GM18520 (cell line): Measurements from ENCODE around the gene KLF9.

Experiments used
- ATAC-seq: cut with Tn5 transposase; IDR thresholded peaks from one replicate; pipeline ENCODE4 v1.9.1; 2021; ENCODE audit not compliant: unreplicated experiment

The KLF9 gene

DNA sequence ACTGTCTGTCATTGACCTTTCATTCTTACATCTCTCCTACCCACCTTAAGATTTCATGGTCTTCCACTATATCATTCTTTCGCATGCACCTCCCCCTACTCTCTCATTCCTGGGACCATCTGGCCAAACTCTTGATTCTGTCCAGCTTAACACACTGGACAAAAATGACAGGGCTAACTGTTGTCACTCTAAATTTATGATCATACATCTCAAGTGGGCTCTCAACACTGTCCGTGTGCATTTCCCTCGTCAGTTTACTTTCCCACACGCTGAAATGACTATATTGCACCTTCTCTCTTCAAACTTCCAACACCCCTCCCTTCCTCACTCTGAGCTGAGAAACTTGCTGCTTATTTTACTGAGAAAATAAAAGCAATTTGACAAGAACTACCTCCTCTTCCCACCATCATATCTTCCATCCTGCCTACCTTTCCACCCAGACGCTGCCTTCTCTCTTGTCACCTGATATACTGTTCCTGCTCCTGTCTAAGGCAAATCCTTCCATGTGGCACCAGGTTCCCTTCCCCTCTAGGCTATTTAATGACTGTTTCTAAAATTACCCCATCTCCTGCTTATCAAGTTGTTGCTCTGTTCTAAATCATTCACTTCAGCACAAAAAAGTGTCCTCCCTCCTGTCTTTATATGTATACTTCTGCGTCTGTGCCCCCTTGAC lies 8.1 kb upstream of the KLF9 start:
- ATAC-seq = no peak

- no peak for ATAC-seq
Measured at GRCh38 chr9:70421272-70422180, 7.1 kb upstream of the KLF9 start.

GRCh38 chr9:70420441-70421271 lies 6.2 kb upstream of the KLF9 start:
- no peak for ATAC-seq

GRCh38 chr9:70419556-70420440 lies 5.3 kb upstream of the KLF9 start:
- ATAC-seq = peak; percentile 14

DNA sequence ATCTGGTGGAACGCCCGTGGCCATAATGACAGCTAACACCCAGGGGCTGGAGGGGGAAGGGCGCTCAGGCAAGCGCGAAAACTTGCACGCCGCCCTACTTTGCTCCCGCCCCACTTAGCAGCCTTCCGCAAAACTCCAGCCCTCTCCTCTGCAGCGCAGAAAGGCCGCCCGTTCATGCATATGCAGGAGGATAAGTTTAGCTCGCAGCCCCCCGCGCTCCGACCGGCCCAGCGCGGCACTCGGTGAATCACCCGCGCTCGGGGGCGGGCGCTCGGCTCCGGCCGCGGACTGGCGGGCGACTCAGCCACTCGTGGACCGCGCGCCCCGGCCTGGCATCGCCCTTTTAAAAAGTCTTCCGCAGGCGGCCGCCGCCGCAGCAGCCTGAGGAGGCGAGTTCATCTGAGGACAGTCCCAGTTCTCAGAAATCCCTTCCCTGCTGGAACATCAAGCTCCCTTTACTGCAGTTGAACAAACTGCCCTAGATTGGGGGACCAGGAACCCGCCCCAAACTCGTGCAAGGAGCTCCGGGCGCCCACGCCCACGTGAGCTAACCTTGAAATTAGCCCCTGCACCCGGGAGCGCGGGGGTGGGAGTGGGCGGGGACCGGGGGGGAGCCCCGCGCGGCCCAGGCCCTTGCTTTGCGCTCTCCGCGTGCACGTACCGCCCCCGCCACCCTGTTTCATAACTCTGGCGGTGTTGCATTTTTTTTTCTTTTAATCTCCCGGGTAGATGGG lies 4.5 kb upstream of the KLF9 start:
- peak; percentile 50 for ATAC-seq

- ATAC-seq = no peak
Measured at GRCh38 chr9:70415476-70415875, 1.0 kb upstream of the KLF9 start.

GRCh38 chr9:70415041-70415440 lies 584 bp upstream of the KLF9 start:
- ATAC-seq = no peak

DNA sequence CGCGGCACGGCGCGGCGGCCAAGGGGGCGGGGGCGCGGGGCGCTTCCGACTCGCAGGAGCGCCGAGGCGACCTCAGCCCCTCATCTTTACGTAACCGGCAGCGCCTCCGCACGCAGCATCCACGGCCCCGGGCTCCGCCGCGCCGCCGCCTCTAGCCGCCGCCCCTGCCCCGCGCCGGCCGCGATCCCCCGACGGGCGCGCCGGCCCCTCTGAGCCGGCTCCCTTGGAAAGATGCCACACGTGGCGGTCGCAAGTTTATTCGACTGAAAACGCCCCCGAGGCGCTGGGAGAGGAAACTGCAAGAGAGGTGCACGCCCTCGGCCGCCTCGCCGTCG lies 1.0 kb downstream of the KLF9 start:
- peak; percentile 10 for ATAC-seq

GRCh38 chr9:70412832-70413463 lies 1.5 kb downstream of the KLF9 start:
- no peak for ATAC-seq

DNA sequence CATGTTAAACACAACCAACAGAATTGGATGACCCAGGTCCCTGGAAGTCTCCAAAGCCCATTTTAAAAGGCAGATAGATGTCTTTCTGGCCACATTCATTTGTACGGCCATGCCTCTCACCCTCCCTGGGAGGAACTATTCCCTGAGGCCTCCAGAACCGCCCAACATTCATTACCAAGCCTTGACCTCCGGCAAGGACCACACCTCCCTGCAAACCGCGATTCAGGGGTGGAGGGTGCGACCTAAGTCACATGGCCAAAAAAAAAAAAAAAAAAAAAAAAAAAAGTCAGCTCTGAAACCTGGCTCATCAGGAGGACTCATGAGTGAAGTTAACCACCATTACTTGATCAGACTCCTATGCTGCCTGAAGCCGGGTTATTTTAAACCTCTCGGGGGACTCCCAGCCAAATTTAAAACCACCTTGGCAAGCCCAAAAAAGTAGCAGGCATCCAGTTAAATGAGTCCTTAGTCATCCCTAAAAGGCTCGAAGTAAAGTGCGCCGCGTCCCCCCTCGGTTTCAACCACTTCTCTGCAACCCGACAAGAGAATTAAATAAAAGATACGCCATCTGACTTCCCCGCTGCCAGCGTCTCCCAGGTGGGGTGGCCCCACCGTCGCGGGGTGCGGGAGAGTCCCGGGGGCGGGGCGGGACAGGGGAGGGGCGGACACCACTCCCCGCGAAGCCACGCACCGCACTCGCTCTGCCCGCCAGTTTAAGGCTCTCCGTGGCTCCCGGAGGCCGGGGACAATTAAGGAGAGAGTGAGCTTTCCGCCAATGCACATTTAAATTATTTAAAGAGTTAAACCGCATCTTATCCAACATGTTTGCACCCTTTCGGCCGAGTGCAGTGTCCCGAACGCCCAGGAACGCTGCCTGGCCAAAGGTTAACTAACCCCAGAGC lies 2.3 kb downstream of the KLF9 start:
- ATAC-seq = peak; percentile 22

- no peak for ATAC-seq
Measured at GRCh38 chr9:70411121-70411929, 3.1 kb downstream of the KLF9 start.

GRCh38 chr9:70410368-70410767 lies 4.1 kb downstream of the KLF9 start:
- no peak for ATAC-seq

GRCh38 chr9:70409800-70410199 lies 4.7 kb downstream of the KLF9 start:
- ATAC-seq = no peak

DNA sequence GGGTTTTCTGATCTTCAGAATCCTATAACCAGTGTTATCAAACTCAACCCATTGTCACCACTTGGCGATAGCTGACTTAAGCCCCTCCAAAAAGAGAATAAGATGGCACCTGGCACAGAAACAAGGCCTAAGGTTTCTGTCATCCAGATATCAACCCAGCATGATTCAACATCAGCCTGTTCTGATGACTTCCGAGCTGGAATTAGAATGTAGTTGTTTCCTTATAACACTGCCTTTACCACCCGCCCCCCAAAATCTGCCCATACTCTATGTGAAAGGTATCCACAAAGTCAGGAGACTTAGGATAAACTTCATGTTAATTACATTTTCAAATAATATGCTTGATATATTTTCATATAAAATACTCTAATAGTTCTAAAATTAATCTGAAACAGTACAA lies 5.2 kb downstream of the KLF9 start:
- no peak for ATAC-seq

DNA sequence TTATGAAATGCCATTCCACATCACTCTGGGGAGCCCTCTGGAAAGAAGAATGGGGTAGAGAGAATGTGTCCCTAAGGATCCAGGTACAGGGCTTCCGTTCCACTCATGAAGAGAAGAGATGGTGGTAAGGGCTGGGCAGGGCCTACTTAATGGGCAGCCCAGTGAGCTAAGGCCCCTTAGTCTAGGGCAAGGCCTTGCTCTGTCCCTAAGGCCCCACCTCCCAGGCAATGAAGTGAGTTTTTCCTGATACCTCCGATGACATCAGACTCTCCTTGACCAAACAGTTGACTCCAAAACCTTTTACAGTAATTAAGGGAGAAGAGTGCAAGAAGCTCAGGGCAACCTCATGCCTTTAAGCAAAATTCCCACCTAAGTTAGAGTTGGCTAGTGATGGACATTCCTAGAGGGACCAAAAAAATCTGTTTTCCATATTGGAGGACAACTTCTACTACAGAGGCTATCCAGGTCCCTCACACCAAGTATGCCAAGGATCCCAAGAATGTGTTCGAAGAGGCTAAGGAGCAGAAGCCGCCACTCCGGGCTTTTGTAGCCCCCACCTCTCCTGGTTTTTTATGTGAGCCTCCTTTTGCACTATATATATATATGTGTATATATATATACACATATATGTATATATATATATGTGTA lies 5.9 kb downstream of the KLF9 start:
- no peak for ATAC-seq

GRCh38 chr9:70407081-70407503 lies 7.4 kb downstream of the KLF9 start:
- ATAC-seq = no peak

DNA sequence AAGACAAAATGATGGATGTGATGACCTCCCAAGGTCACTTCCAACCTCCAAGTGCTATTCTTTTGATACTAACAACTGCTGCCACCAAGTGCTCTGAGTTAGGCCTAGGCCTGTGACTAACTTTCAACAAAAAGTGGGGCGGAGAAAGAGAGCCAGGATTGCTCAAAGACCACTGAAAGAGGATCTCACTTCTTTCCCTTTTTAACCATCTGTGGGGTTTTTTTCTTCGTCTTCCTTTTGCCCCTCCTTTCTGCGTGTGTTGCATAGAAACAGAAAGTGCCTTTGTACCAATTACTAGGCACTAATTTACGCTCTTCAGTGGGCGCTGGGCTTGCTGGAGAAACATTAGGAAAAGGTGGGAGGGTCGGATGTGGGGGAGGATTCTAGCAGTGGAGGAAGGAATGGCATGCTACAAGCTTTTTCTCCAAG lies 8.0 kb downstream of the KLF9 start:
- peak; percentile 56 for ATAC-seq
